HepG2 (cell line): Measurements from ENCODE around the gene PAM16. TPM values are rescaled to one million over a fixed set of nuclear protein-coding genes. Genes with fewer than 3 reads are reported as not detected.

Experiments used
- BORCS8-MEF2B ChIP-seq: sonication (generic); formaldehyde crosslinking; IDR thresholded peaks from 2 replicates; pipeline ENCODE4 v1.8.0; 2022; ENCODE audit warnings: mild to moderate bottlenecking, missing genetic modification reagents
- GABPA ChIP-seq, 2 experiments: IDR thresholded peaks; 2 replicates each; pipeline ENCODE4 v1.6.1; 2011 to 2016; ENCODE audit warnings: low read depth in 2 of 2, low read length in 1 of 2, missing biosample characterization in 1 of 2, missing genetic modification characterization in 1 of 2
- HNF4G ChIP-seq, 2 experiments: sonication (generic) in 1 of 2; formaldehyde crosslinking in 1 of 2; IDR thresholded peaks; 2 replicates each; pipeline versions ENCODE4 v1.4.0 to v1.6.1; 2011 to 2020; ENCODE audit warnings: borderline replicate concordance in 2 of 2, low read depth in 2 of 2, mild to moderate bottlenecking in 2 of 2, low read length in 1 of 2, missing genetic modification reagents in 1 of 2, moderate library complexity in 1 of 2
- SMAD9 ChIP-seq: sonication (generic); formaldehyde crosslinking; IDR thresholded peaks from 2 replicates; pipeline ENCODE4 v1.5.1; 2020; ENCODE audit warnings: mild to moderate bottlenecking, missing genetic modification reagents
- SOX13 ChIP-seq, 3 experiments: fragments of 450-650 bp in 1 of 3; sonication (generic) in 1 of 3; formaldehyde crosslinking in 1 of 3; IDR thresholded peaks in 2 of 3; conservative IDR thresholded peaks in 1 of 3; 2 replicates each; pipeline versions ENCODE4 v1.5.0 to v1.6.1; 2016 to 2020; ENCODE audit warnings: antibody characterized with exemption in 1 of 3, mild to moderate bottlenecking in 1 of 3, missing compliant biosample characterization in 1 of 3, missing genetic modification reagents in 1 of 3, moderate library complexity in 1 of 3
- ZBTB39 ChIP-seq: sonication (generic); formaldehyde crosslinking; IDR thresholded peaks from 2 replicates; pipeline ENCODE4 v1.5.0; 2020; ENCODE audit warnings: missing genetic modification reagents
- ZBTB46 ChIP-seq: sonication (generic); formaldehyde crosslinking; IDR thresholded peaks from 2 replicates; pipeline ENCODE4 v1.4.0; 2020; ENCODE audit warnings: mild to moderate bottlenecking, missing genetic modification reagents, borderline replicate concordance
- ZHX2 ChIP-seq, 2 experiments: sonication (generic) in 1 of 2; formaldehyde crosslinking in 1 of 2; IDR thresholded peaks; 2 replicates each; pipeline versions ENCODE4 v1.6.1 to v1.9.0; 2014 to 2022; ENCODE audit warnings: antibody characterized with exemption in 1 of 2, borderline replicate concordance in 1 of 2, inconsistent platforms in 1 of 2, low read depth in 1 of 2, missing genetic modification reagents in 1 of 2
- ZMAT3 ChIP-seq: sonication (generic); formaldehyde crosslinking; conservative IDR thresholded peaks from 2 replicates; pipeline ENCODE4 v1.7.0; 2021; ENCODE audit warnings: missing genetic modification reagents
- ZNF552 ChIP-seq: sonication (generic); formaldehyde crosslinking; IDR thresholded peaks from 2 replicates; pipeline ENCODE4 v1.9.0; 2022; ENCODE audit warnings: missing genetic modification reagents, mild to moderate bottlenecking, borderline replicate concordance
- ZNF616 ChIP-seq: sonication (generic); formaldehyde crosslinking; IDR thresholded peaks from 2 replicates; pipeline ENCODE4 v1.5.0; 2020; ENCODE audit warnings: low read depth, mild to moderate bottlenecking, missing genetic modification reagents
- polyA plus RNA-seq, 8 experiments: library from polyadenylated mRNA; depleted of rRNA in 3 of 8; stranded (reverse) in 7 of 8; unstranded in 1 of 8; fragments of >200 nt; fragmentation: Illumina TruSeq in 4 of 8; extraction: Trizol in 4 of 8; gene quantifications; 2 replicates each; pipeline versions ENCODE4 v1.2.1 to v1.2.3, GENCODE V29; 2011 to 2016; ENCODE audit warnings: low read depth in 4 of 8, missing spikeins in 1 of 8, mixed read lengths in 1 of 8; ENCODE audit not compliant: insufficient read depth in 1 of 8
- total RNA-seq, 5 experiments: library from RNA; depleted of rRNA; stranded (reverse); fragments of >200 nt; fragmentation: Illumina TruSeq; extraction: Trizol; gene quantifications; 2 replicates each; pipeline ENCODE4 v1.2.3, GENCODE V29; 2016; ENCODE audit warnings: low read depth in 1 of 5
- TF ChIP-seq, protein P1 (sequence below): IDR thresholded peaks from 2 replicates; pipeline ENCODE4 v1.6.1; 2016; ENCODE audit warnings: missing biosample characterization, missing genetic modification reagents, low read depth
- TF ChIP-seq, protein P2 (sequence below): sonication (generic); formaldehyde crosslinking; IDR thresholded peaks from 2 replicates; pipeline ENCODE4 v1.9.0; 2021; ENCODE audit warnings: missing genetic modification reagents, borderline replicate concordance

The PAM16 gene
- total and polyA plus RNA-seq, 2 of the 13 experiments (the other 11 are each of a cell fraction or from before 2014, with no cell fraction given), result 51.5 to 51.8 TPM

- no peak for TF ChIP-seq ZHX2 (IDR thresholded peaks at IDR 0.05; ENCODE audit: low read depth)
- TF ChIP-seq ZHX2 (CRISPR knock-in tag; IDR thresholded peaks at IDR 0.05; ENCODE audit: borderline replicate concordance), result no peak
- no peak for TF ChIP-seq ZBTB39 (CRISPR knock-in tag)
- TF ChIP-seq BORCS8-MEF2B (CRISPR knock-in tag), result peak; percentile 80; the same call in 1 of the 2 replicates
- TF ChIP-seq ZMAT3 (CRISPR knock-in tag), result no peak
- TF ChIP-seq GABPA (IDR thresholded peaks at IDR 0.05; ENCODE audit: low read depth, low read length), result no peak
- peak; percentile 38; the same call in 1 of the 2 replicates for TF ChIP-seq GABPA (CRISPR knock-in tag; IDR thresholded peaks at IDR 0.05; ENCODE audit: low read depth)
- no peak for TF ChIP-seq SMAD9 (CRISPR knock-in tag)
- TF ChIP-seq, protein P1, sequence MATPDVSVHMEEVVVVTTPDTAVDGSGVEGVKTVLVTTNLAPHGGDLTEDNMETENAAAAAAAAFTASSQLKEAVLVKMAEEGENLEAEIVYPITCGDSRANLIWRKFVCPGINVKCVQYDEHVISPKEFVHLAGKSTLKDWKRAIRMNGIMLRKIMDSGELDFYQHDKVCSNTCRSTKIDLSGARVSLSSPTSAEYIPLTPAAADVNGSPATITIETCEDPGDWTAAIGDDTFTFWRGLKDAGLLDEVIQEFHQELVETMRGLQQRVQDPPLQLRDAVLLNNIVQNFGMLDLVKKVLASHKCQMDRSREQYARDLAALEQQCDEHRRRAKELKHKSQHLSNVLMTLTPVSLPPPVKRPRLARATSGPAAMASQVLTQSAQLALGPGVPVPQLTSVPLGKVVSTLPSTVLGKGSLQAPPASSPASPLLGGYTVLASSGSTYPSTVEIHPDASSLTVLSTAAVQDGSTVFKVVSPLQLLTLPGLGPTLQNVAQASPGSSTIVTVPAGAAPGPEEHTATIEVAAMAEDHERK (CRISPR knock-in tag), result no peak
- 0 out of 2 replicates have a peak, but pooled peaks have one; percentile 61 for TF ChIP-seq ZBTB46
- 0 out of 2 replicates have a peak, but pooled peaks have one; percentile 30 for TF ChIP-seq ZNF552 (CRISPR knock-in tag)
- TF ChIP-seq HNF4G (IDR thresholded peaks at IDR 0.05; ENCODE audit: borderline replicate concordance, low read depth, low read length), result peak; percentile 79; the same call in 1 of the 2 replicates
- peak; percentile 68; the same call in 1 of the 2 replicates for TF ChIP-seq HNF4G (CRISPR knock-in tag; IDR thresholded peaks at IDR 0.05; ENCODE audit: borderline replicate concordance, low read depth)
- TF ChIP-seq, protein P2, sequence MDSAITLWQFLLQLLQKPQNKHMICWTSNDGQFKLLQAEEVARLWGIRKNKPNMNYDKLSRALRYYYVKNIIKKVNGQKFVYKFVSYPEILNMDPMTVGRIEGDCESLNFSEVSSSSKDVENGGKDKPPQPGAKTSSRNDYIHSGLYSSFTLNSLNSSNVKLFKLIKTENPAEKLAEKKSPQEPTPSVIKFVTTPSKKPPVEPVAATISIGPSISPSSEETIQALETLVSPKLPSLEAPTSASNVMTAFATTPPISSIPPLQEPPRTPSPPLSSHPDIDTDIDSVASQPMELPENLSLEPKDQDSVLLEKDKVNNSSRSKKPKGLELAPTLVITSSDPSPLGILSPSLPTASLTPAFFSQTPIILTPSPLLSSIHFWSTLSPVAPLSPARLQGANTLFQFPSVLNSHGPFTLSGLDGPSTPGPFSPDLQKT (CRISPR knock-in tag), result no peak
- TF ChIP-seq ZNF616 (CRISPR knock-in tag), result no peak
- no peak for TF ChIP-seq SOX13 (IDR thresholded peaks at IDR 0.05)
- TF ChIP-seq SOX13 (CRISPR knock-in tag; conservative IDR thresholded peaks at IDR 0.05 in 1 of 2, IDR thresholded peaks at IDR 0.05 in 1 of 2), result peak in 1 of 2 experiments; percentile 34; a peak in 1 of 4 replicates
These were observed 16.3 kb upstream of the PAM16 start (continued) for GRCh38 chr16:4367393-4367856.
